IPS-18a (cell line): Measurements from ENCODE around the gene TPBGL.

ENCODE experiments used
- H3K27ac ChIP-seq: one replicate; pipeline ENCODE4 v1.5.1; 2013; ENCODE audit warnings: low read length
- H3K27me3 ChIP-seq: one replicate; pipeline ENCODE4 v1.6.1; 2013; ENCODE audit warnings: mild to moderate bottlenecking, low read length; ENCODE audit not compliant: control insufficient read depth, insufficient read depth
- H3K36me3 ChIP-seq: one replicate; pipeline ENCODE4 v1.6.1; 2013; ENCODE audit warnings: low read depth, low read length; ENCODE audit not compliant: control insufficient read depth
- H3K4me1 ChIP-seq: one replicate; pipeline ENCODE4 v1.6.1; 2013; ENCODE audit warnings: low read depth, low read length; ENCODE audit not compliant: control insufficient read depth
- H3K4me3 ChIP-seq: one replicate; pipeline ENCODE4 v1.5.1; 2013; ENCODE audit warnings: low read length
- H3K9ac ChIP-seq: one replicate; pipeline ENCODE4 v1.6.1; 2013; ENCODE audit warnings: mild to moderate bottlenecking, low read length, moderate library complexity
- H3K9me3 ChIP-seq: one replicate; pipeline ENCODE4 v1.6.1; 2013; ENCODE audit warnings: low read depth, low read length; ENCODE audit not compliant: control insufficient read depth

The TPBGL gene

GRCh38 chr11:75214411-75214821, 26.2 kb upstream of the TPBGL start:
- H3K36me3 ChIP-seq: no peaks in the 10 kb centered on the region
- H3K4me3 ChIP-seq: no peak overlapping the region
- H3K9ac ChIP-seq: no peak overlapping the region
- H3K27ac ChIP-seq: no peak overlapping the region
- H3K27me3 ChIP-seq: no peaks in the 10 kb centered on the region
- no peaks in the 10 kb centered on the region for H3K9me3 ChIP-seq
- H3K4me1 ChIP-seq: no peaks in the 10 kb centered on the region

GRCh38 chr11:75214843-75215242, 25.7 kb upstream of the TPBGL start:
- no peak overlapping the region for H3K9ac ChIP-seq

GRCh38 chr11:75219869-75220268, 20.7 kb upstream of the TPBGL start:
- H3K9ac ChIP-seq: no peak overlapping the region
- no peaks in the 10 kb centered on the region for H3K4me1 ChIP-seq
- no peaks in the 10 kb centered on the region for H3K27me3 ChIP-seq
- H3K4me3 ChIP-seq: no peak overlapping the region
- no peak overlapping the region for H3K27ac ChIP-seq
- H3K36me3 ChIP-seq: no peaks in the 10 kb centered on the region
- no peaks in the 10 kb centered on the region for H3K9me3 ChIP-seq

More at GRCh38 chr11:75214843-75215242, 25.7 kb upstream of the TPBGL start:
- Histone ChIP-seq H3K27ac (no peak overlapping the region), H3K9me3 (no peaks in the 10 kb centered on the region), H3K36me3 (no peaks in the 10 kb centered on the region), H3K4me1 (no peaks in the 10 kb centered on the region), H3K27me3 (no peaks in the 10 kb centered on the region), H3K4me3 (no peak overlapping the region)

GRCh38 chr11:75223954-75224643, 16.5 kb upstream of the TPBGL start:
- Histone ChIP-seq H3K27ac (no peak overlapping the region), H3K4me1 (no peaks in the 10 kb centered on the region), H3K4me3 (no peak overlapping the region), H3K27me3 (no peaks in the 10 kb centered on the region), H3K9me3 (no peaks in the 10 kb centered on the region), H3K9ac (no peak overlapping the region), H3K36me3 (no peaks in the 10 kb centered on the region)

GRCh38 chr11:75225794-75226193, 14.8 kb upstream of the TPBGL start:
- no peak overlapping the region for H3K4me3 ChIP-seq
- no peaks in the 10 kb centered on the region for H3K36me3 ChIP-seq
- H3K9me3 ChIP-seq: no peaks in the 10 kb centered on the region
- H3K9ac ChIP-seq: no peak overlapping the region
- H3K27me3 ChIP-seq: no peaks in the 10 kb centered on the region
- H3K4me1 ChIP-seq: no peaks in the 10 kb centered on the region
- no peak overlapping the region for H3K27ac ChIP-seq

GRCh38 chr11:75229466-75229865, 11.1 kb upstream of the TPBGL start:
- H3K9me3 ChIP-seq: no peaks in the 10 kb centered on the region
- H3K27me3 ChIP-seq: no peaks in the 10 kb centered on the region
- no peak overlapping the region for H3K4me3 ChIP-seq
- no peak overlapping the region for H3K27ac ChIP-seq
- no peaks in the 10 kb centered on the region for H3K36me3 ChIP-seq
- no peaks in the 10 kb centered on the region for H3K4me1 ChIP-seq
- no peak overlapping the region for H3K9ac ChIP-seq

- H3K4me1 ChIP-seq: peaks cover under 1% of the 10 kb centered on the region
- H3K27ac ChIP-seq: no peak overlapping the region
- H3K9me3 ChIP-seq: no peaks in the 10 kb centered on the region
- H3K27me3 ChIP-seq: no peaks in the 10 kb centered on the region
- H3K4me3 ChIP-seq: no peak overlapping the region
- no peak overlapping the region for H3K9ac ChIP-seq
- no peaks in the 10 kb centered on the region for H3K36me3 ChIP-seq
Measured at GRCh38 chr11:75230621-75231020, 10.0 kb upstream of the TPBGL start.

GRCh38 chr11:75233754-75234172, 6.8 kb upstream of the TPBGL start:
- Histone ChIP-seq H3K9me3 (no peaks in the 10 kb centered on the region), H3K4me3 (no peak overlapping the region), H3K27me3 (peaks cover 8% of the 10 kb centered on the region), H3K9ac (no peak overlapping the region), H3K4me1 (peaks cover 10% of the 10 kb centered on the region), H3K27ac (no peak overlapping the region), H3K36me3 (no peaks in the 10 kb centered on the region)

GRCh38 chr11:75236062-75236461, 4.5 kb upstream of the TPBGL start:
- Histone ChIP-seq H3K9ac (no peak overlapping the region), H3K27me3 (peaks cover 31% of the 10 kb centered on the region), H3K4me1 (peaks cover 20% of the 10 kb centered on the region)

GRCh38 chr11:75237050-75237449, 3.5 kb upstream of the TPBGL start:
- no peaks in the 10 kb centered on the region for H3K9me3 ChIP-seq
- peaks cover 38% of the 10 kb centered on the region for H3K27me3 ChIP-seq
- H3K4me3 ChIP-seq: no peak overlapping the region
- no peak overlapping the region for H3K27ac ChIP-seq
- H3K36me3 ChIP-seq: no peaks in the 10 kb centered on the region
- no peak overlapping the region for H3K9ac ChIP-seq
- peaks cover 20% of the 10 kb centered on the region for H3K4me1 ChIP-seq

More at GRCh38 chr11:75236062-75236461, 4.5 kb upstream of the TPBGL start:
- Histone ChIP-seq H3K4me3 (no peak overlapping the region), H3K27ac (no peak overlapping the region), H3K36me3 (no peaks in the 10 kb centered on the region), H3K9me3 (no peaks in the 10 kb centered on the region)

GRCh38 chr11:75238595-75239440, 1.8 kb upstream of the TPBGL start:
- no peak overlapping the region for H3K9ac ChIP-seq
- H3K27me3 ChIP-seq: peaks cover 56% of the 10 kb centered on the region
- H3K36me3 ChIP-seq: no peaks in the 10 kb centered on the region
- H3K27ac ChIP-seq: no peak overlapping the region
- H3K4me3 ChIP-seq: no peak overlapping the region
- no peaks in the 10 kb centered on the region for H3K9me3 ChIP-seq
- H3K4me1 ChIP-seq: peaks cover 23% of the 10 kb centered on the region
